Measurements from ENCODE around the gene ITLN1.
"Not testable (repeated sequence)": the region's sequence is repeated elsewhere in the genome, so short reads cannot be mapped to it uniquely, and the experiment has no call there.

Gene ITLN1

DNA sequence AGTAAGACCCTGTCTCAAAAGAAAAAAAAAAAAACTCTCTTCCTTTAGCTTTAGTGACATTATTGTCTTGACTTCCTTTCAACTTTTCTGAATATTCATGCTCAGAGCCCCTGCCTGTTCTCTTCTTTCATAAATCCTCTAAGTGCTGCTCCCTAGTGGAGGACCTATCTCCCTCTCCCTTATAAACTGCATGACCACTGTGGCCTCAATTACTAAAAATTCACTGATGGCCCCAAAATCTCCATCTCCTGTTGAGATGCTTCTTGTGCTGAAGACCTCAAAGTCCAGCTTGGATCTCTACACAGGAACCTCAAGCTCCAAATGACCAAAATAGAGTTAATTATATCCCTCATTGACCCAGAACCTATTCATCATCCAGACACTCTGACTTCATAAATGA, 7.8 kb downstream of the ITLN1 start:
- Histone ChIP-seq H3K4me1 (ENCODE audit: low read depth, poor library complexity, severe bottlenecking) (no peaks in the 10 kb centered on the region), H3K27me3 (ENCODE audit: insufficient read depth, low read depth) (no peaks in the 10 kb centered on the region), H3K4me2 (no peak overlapping the region), H2AFZ (ENCODE audit: low read depth) (no peak overlapping the region), H3K36me3 (ENCODE audit: insufficient read depth) (no peaks in the 10 kb centered on the region), H3K79me2 (ENCODE audit: insufficient read depth, low read depth) (no peaks in the 10 kb centered on the region), H3K9ac (no peak overlapping the region), H4K20me1 (ENCODE audit: insufficient read depth) (no peaks in the 10 kb centered on the region), H3K4me3 (IDR thresholded peaks at IDR 0.05; ENCODE audit: insufficient read depth, low read depth, low read length) (no peak overlapping the region), H3K27ac (no peak overlapping the region)
- TF ChIP-seq CTCF (conservative IDR thresholded peaks at IDR 0.05; ENCODE audit: low read depth, low read length), result peak; percentile 44

- no peak overlapping the region for H3K27ac ChIP-seq
- H2AFZ ChIP-seq (ENCODE audit: low read depth), result no peak overlapping the region
- H3K4me2 ChIP-seq, result no peak overlapping the region
- H3K27me3 ChIP-seq (ENCODE audit: insufficient read depth, low read depth), result no peaks in the 10 kb centered on the region
- H3K36me3 ChIP-seq (ENCODE audit: insufficient read depth), result no peaks in the 10 kb centered on the region
- no peaks in the 10 kb centered on the region for H4K20me1 ChIP-seq (ENCODE audit: insufficient read depth)
- H3K4me3 ChIP-seq (IDR thresholded peaks at IDR 0.05; ENCODE audit: insufficient read depth, low read depth, low read length), result no peak overlapping the region
- no peaks in the 10 kb centered on the region for H3K79me2 ChIP-seq (ENCODE audit: insufficient read depth, low read depth)
- H3K9ac ChIP-seq, result no peak overlapping the region
- no peak for TF ChIP-seq CTCF (conservative IDR thresholded peaks at IDR 0.05; ENCODE audit: low read depth, low read length)
- H3K4me1 ChIP-seq (ENCODE audit: low read depth, poor library complexity, severe bottlenecking), result no peaks in the 10 kb centered on the region
Measured at GRCh38 chr1:160876311-160876710, 8.7 kb downstream of the ITLN1 start.

- not testable (repeated sequence) for H3K36me3 ChIP-seq (ENCODE audit: insufficient read depth); H4K20me1 ChIP-seq (ENCODE audit: insufficient read depth); H3K4me1 ChIP-seq (ENCODE audit: low read depth, poor library complexity, severe bottlenecking); H3K27ac ChIP-seq; H3K4me2 ChIP-seq; H3K4me3 ChIP-seq (IDR thresholded peaks at IDR 0.05; ENCODE audit: insufficient read depth, low read depth, low read length); H3K9ac ChIP-seq; H2AFZ ChIP-seq (ENCODE audit: low read depth); H3K27me3 ChIP-seq (ENCODE audit: insufficient read depth, low read depth); H3K79me2 ChIP-seq (ENCODE audit: insufficient read depth, low read depth)
Measured at GRCh38 chr1:160875591-160875990, 9.4 kb downstream of the ITLN1 start.

- H3K4me3 ChIP-seq (IDR thresholded peaks at IDR 0.05; ENCODE audit: insufficient read depth, low read depth, low read length), result no peak overlapping the region
- H3K79me2 ChIP-seq (ENCODE audit: insufficient read depth, low read depth), result no peaks in the 10 kb centered on the region
- H3K4me1 ChIP-seq (ENCODE audit: low read depth, poor library complexity, severe bottlenecking), result no peaks in the 10 kb centered on the region
- no peaks in the 10 kb centered on the region for H3K36me3 ChIP-seq (ENCODE audit: insufficient read depth)
- H3K9ac ChIP-seq, result no peak overlapping the region
- no peak overlapping the region for H3K27ac ChIP-seq
- TF ChIP-seq CTCF (conservative IDR thresholded peaks at IDR 0.05; ENCODE audit: low read depth, low read length), result no peak
- no peak overlapping the region for H3K4me2 ChIP-seq
- H3K27me3 ChIP-seq (ENCODE audit: insufficient read depth, low read depth), result no peaks in the 10 kb centered on the region
- H2AFZ ChIP-seq (ENCODE audit: low read depth), result no peak overlapping the region
- no peaks in the 10 kb centered on the region for H4K20me1 ChIP-seq (ENCODE audit: insufficient read depth)
Measured at GRCh38 chr1:160874935-160875334, 10.0 kb downstream of the ITLN1 start.

GRCh38 chr1:160868141-160868540, 16.8 kb downstream of the ITLN1 start:
- Histone ChIP-seq H3K4me2 (no peak overlapping the region), H4K20me1 (ENCODE audit: insufficient read depth) (no peaks in the 10 kb centered on the region), H3K79me2 (ENCODE audit: insufficient read depth, low read depth) (no peaks in the 10 kb centered on the region), H3K9ac (no peak overlapping the region), H3K4me3 (IDR thresholded peaks at IDR 0.05; ENCODE audit: insufficient read depth, low read depth, low read length) (no peak overlapping the region), H3K27me3 (ENCODE audit: insufficient read depth, low read depth) (no peaks in the 10 kb centered on the region), H2AFZ (ENCODE audit: low read depth) (no peak overlapping the region), H3K36me3 (ENCODE audit: insufficient read depth) (no peaks in the 10 kb centered on the region), H3K27ac (no peak overlapping the region), H3K4me1 (ENCODE audit: low read depth, poor library complexity, severe bottlenecking) (no peaks in the 10 kb centered on the region)
- no peak for TF ChIP-seq CTCF (conservative IDR thresholded peaks at IDR 0.05; ENCODE audit: low read depth, low read length)

DNA sequence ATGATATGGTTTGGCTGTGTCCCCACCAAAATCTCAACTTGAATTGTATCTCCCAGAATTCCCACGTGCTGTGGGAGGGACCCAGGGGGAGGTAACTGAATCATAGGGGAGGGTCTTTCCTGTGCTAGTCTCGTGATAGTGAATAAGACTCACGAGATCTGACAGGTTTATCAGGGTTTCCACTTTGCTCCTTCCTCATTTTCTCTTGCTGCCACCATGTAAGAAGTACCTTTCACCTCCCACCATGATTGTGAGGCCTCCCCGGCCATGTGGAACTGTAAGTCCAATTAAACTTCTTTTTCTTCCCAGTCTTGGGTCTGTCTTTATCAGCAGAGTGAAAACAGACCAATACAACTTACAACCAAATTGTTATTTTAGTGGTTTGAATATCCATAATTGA, 17.3 kb downstream of the ITLN1 start:
- H3K4me1 ChIP-seq (ENCODE audit: low read depth, poor library complexity, severe bottlenecking); H2AFZ ChIP-seq (ENCODE audit: low read depth); H3K9ac ChIP-seq: not testable (repeated sequence)

More for the DNA sequence above, 17.3 kb downstream of the ITLN1 start:
- H3K27ac ChIP-seq; H3K4me2 ChIP-seq; H3K79me2 ChIP-seq (ENCODE audit: insufficient read depth, low read depth); H3K4me3 ChIP-seq (IDR thresholded peaks at IDR 0.05; ENCODE audit: insufficient read depth, low read depth, low read length); H3K36me3 ChIP-seq (ENCODE audit: insufficient read depth); H3K27me3 ChIP-seq (ENCODE audit: insufficient read depth, low read depth); H4K20me1 ChIP-seq (ENCODE audit: insufficient read depth): not testable (repeated sequence)

All from KMS-11 (cell line).